ENCODE measurements around the gene NMUR2. TPM values are rescaled to one million over a fixed set of nuclear protein-coding genes. Genes with fewer than 3 reads are reported as not detected.

NMUR2 gene
- total RNA-seq, 4 donors from 2014 or later = not detected

- TF ChIP-seq CTCF (IDR thresholded peaks at IDR 0.05 in 4 of 5, conservative IDR thresholded peaks at IDR 0.05 in 1 of 5) (no peak), POLR2A (IDR thresholded peaks at IDR 0.05) (no peak)
- H3K27me3 ChIP-seq = no peaks in the 10 kb centered on the region
- H3K36me3 ChIP-seq = no peaks in the 10 kb centered on the region
- no peaks in the 10 kb centered on the region for H3K9me3 ChIP-seq
- no peak for ATAC-seq
- in situ Hi-C loops (cut with MboI; ENCODE audit: low sequenced_read_pairs in 4 of 4) (no loop called here), intact Hi-C loops (cut with DNase I; ENCODE audit: low total_unique reads) (no loop called here)
- DNase-seq = no peak
- H3K4me3 ChIP-seq = no peak overlapping the region
- no peaks in the 10 kb centered on the region for H3K4me1 ChIP-seq
- no peak overlapping the region for H3K27ac ChIP-seq
Measured at GRCh38 chr5:152427721-152428120, 22.6 kb upstream of the NMUR2 start.

GRCh38 chr5:152425083-152425482 lies 20.0 kb upstream of the NMUR2 start:
- H3K27ac ChIP-seq = no peak overlapping the region
- TF ChIP-seq CTCF (IDR thresholded peaks at IDR 0.05 in 4 of 5, conservative IDR thresholded peaks at IDR 0.05 in 1 of 5) = no peak
- TF ChIP-seq POLR2A (IDR thresholded peaks at IDR 0.05) = no peak
- no peaks in the 10 kb centered on the region for H3K4me1 ChIP-seq
- intact Hi-C loops (cut with DNase I; ENCODE audit: low total_unique reads) = no loop called here
- H3K27me3 ChIP-seq = no peaks in the 10 kb centered on the region
- no peaks in the 10 kb centered on the region for H3K36me3 ChIP-seq
- ATAC-seq (no peak), DNase-seq (no peak)
- no peaks in the 10 kb centered on the region for H3K9me3 ChIP-seq
- no peak overlapping the region for H3K4me3 ChIP-seq
- in situ Hi-C loops (cut with MboI; ENCODE audit: low sequenced_read_pairs in 4 of 4) = no loop called here

- intact Hi-C loops (cut with DNase I; ENCODE audit: low total_unique reads) (no loop called here), in situ Hi-C loops (cut with MboI; ENCODE audit: low sequenced_read_pairs in 4 of 4) (no loop called here)
- H3K4me3 ChIP-seq = no peak overlapping the region
- no peak overlapping the region for H3K27ac ChIP-seq
- TF ChIP-seq CTCF (IDR thresholded peaks at IDR 0.05 in 4 of 5, conservative IDR thresholded peaks at IDR 0.05 in 1 of 5) = no peak
- TF ChIP-seq POLR2A (IDR thresholded peaks at IDR 0.05) = no peak
- H3K36me3 ChIP-seq = no peaks in the 10 kb centered on the region
- H3K4me1 ChIP-seq = no peaks in the 10 kb centered on the region
- no peaks in the 10 kb centered on the region for H3K27me3 ChIP-seq
- ATAC-seq (no peak), DNase-seq (no peak)
- H3K9me3 ChIP-seq = no peaks in the 10 kb centered on the region
Measured at GRCh38 chr5:152424501-152424900, 19.4 kb upstream of the NMUR2 start.

- ATAC-seq = no peak
Measured at GRCh38 chr5:152422081-152422480, 17.0 kb upstream of the NMUR2 start.

More at GRCh38 chr5:152422081-152422480, 17.0 kb upstream of the NMUR2 start:
- H3K4me1 ChIP-seq = no peaks in the 10 kb centered on the region
- H3K4me3 ChIP-seq = no peak overlapping the region
- no peaks in the 10 kb centered on the region for H3K9me3 ChIP-seq
- intact Hi-C loops (cut with DNase I; ENCODE audit: low total_unique reads) = no loop called here
- no peaks in the 10 kb centered on the region for H3K36me3 ChIP-seq
- in situ Hi-C loops (cut with MboI; ENCODE audit: low sequenced_read_pairs in 4 of 4) = no loop called here
- TF ChIP-seq CTCF (IDR thresholded peaks at IDR 0.05 in 4 of 5, conservative IDR thresholded peaks at IDR 0.05 in 1 of 5) (no peak), POLR2A (IDR thresholded peaks at IDR 0.05) (no peak)
- H3K27ac ChIP-seq = no peak overlapping the region
- no peak for DNase-seq
- H3K27me3 ChIP-seq = no peaks in the 10 kb centered on the region

Measured in gastrocnemius medialis (tissue), 4 donors.